ENCODE data around the gene TENM3.

- TF ChIP-seq CTCF (IDR thresholded peaks at IDR 0.05) (no peak), POLR2A (IDR thresholded peaks at IDR 0.05) (no peak)
These were observed 456.6 kb downstream of the TENM3 start for GRCh38 chr4:182699795-182700194.

Measured in uterus (tissue), 2 donors.